GM18526 (cell line): Measurements from ENCODE around the gene ETDC.

Source experiments
- POLR2A ChIP-seq: IDR thresholded peaks from 3 replicates; pipeline ENCODE4 v1.6.1; 2011; ENCODE audit not compliant: insufficient read length; ENCODE audit errors: extremely low read depth

The ETDC gene

GRCh38 chrX:135331525-135331924 is 22.2 kb downstream of the ETDC start:
- TF ChIP-seq POLR2A, result no peak

- TF ChIP-seq POLR2A, result no peak
Measured at GRCh38 chrX:135340831-135341230, 31.6 kb downstream of the ETDC start.

GRCh38 chrX:135345107-135345589 is 35.9 kb downstream of the ETDC start:
- no peak for TF ChIP-seq POLR2A

GRCh38 chrX:135346975-135347374 is 37.7 kb downstream of the ETDC start:
- TF ChIP-seq POLR2A, result no peak

- TF ChIP-seq POLR2A, result no peak
Measured at GRCh38 chrX:135347381-135348016, 38.2 kb downstream of the ETDC start.

- no peak for TF ChIP-seq POLR2A
Measured at GRCh38 chrX:135354288-135354687, 45.0 kb downstream of the ETDC start.
